ENCODE data around the gene MAP4K4.

DNA sequence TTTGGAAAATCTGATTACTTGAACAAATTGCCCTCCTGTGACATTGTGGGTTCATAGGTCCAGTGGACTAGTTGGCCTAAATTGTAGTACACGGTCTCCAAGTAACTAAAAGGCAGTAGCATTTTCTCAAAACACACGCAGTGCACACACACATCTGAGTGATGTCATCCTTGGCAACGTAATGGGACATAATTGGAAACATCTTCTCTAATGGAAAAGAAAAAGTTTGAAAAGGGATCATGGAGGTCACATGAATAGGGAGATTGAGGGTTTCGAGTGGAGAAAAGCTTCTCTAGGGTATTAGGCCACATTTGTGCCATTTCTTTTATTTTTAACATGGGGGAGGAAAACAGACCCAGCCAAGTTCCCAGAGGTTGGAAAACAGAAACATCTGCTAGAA is 93.3 kb downstream of the MAP4K4 start:
- TF ChIP-seq EZH2 (IDR thresholded peaks at IDR 0.05; ENCODE audit: low read length, unreplicated experiment): no peak
- TF ChIP-seq, protein P1, sequence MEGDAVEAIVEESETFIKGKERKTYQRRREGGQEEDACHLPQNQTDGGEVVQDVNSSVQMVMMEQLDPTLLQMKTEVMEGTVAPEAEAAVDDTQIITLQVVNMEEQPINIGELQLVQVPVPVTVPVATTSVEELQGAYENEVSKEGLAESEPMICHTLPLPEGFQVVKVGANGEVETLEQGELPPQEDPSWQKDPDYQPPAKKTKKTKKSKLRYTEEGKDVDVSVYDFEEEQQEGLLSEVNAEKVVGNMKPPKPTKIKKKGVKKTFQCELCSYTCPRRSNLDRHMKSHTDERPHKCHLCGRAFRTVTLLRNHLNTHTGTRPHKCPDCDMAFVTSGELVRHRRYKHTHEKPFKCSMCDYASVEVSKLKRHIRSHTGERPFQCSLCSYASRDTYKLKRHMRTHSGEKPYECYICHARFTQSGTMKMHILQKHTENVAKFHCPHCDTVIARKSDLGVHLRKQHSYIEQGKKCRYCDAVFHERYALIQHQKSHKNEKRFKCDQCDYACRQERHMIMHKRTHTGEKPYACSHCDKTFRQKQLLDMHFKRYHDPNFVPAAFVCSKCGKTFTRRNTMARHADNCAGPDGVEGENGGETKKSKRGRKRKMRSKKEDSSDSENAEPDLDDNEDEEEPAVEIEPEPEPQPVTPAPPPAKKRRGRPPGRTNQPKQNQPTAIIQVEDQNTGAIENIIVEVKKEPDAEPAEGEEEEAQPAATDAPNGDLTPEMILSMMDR (conservative IDR thresholded peaks at IDR 0.05; ENCODE audit: low read depth, low read length): no peak

Data from PC-3 (cell line).